HepG2 (cell line): ENCODE data around the gene KIF24. TPM values are rescaled to one million over a fixed set of nuclear protein-coding genes. Genes with fewer than 3 reads are reported as not detected.

Source experiments
- ATAC-seq: fragments of 200-7000 bp; cut with Tn5 transposase; 3 replicates; pipeline ENCODE4 v1.9.1; 2020; ENCODE audit warnings: mild to moderate bottlenecking, moderate library complexity
- BruUV-seq: library from RNA; stranded (reverse); fragments of 400-500 nt; replicated peaks from 2 replicates; lab custom pipeline; 2021; lab: Mats Ljungman, UMichigan
- CTCF ChIA-PET: fragments of 300-600 bp; formaldehyde crosslinking; extraction: SDS; loops from one replicate; lab custom pipeline; 2021; ENCODE audit warnings: low total read pairs, inconsistent platforms, low intra/inter-chr PET ratio; lab: Yijun Ruan, JAX
- POLR2A ChIA-PET: fragments of 350-600 bp; sonication (Branson Sonifier 250); formaldehyde crosslinking; loops from one replicate; lab custom pipeline; 2020; ENCODE audit warnings: antibody characterized with exemption, inconsistent platforms; lab: Yijun Ruan, JAX
- DNase-seq: peaks from one replicate; pipeline ENCODE4 v3.0.0-alpha.2; 2015; ENCODE audit warnings: low spot score
- FAIRE-seq: peaks from 3 replicates; lab custom pipeline; 2011; peaks lifted over from hg19 to GRCh38; lab: Jason Lieb, UNC
- H2AFZ ChIP-seq: one replicate; pipeline ENCODE4 v1.6.1; 2011; ENCODE audit warnings: low read length, inconsistent platforms
- H3K27ac ChIP-seq: fragments of 300-600 bp; 3 replicates; pipeline ENCODE4 v1.8.0; 2011; ENCODE audit warnings: mixed run types, mild to moderate bottlenecking, mixed read lengths, low read length, inconsistent platforms; ENCODE audit not compliant: insufficient read depth; ENCODE audit errors: extremely low read length
- H3K27me3 ChIP-seq, 2 experiments: fragments of 200-600 bp in 1 of 2; 2 replicates in 1 of 2; 3 replicates in 1 of 2; pipeline versions ENCODE4 v1.6.0 to v1.8.0; 2011; ENCODE audit warnings: low read length in 2 of 2, mild to moderate bottlenecking in 2 of 2, moderate library complexity in 2 of 2, inconsistent platforms in 1 of 2; ENCODE audit not compliant: insufficient read depth in 2 of 2, control insufficient read depth in 1 of 2
- H3K36me3 ChIP-seq, 2 experiments: fragments of 200-600 bp in 1 of 2; replicated peaks in 1 of 2; 2 replicates in 1 of 2; 3 replicates in 1 of 2; pipeline versions ENCODE4 v1.5.1 to v1.8.0; 2011; ENCODE audit warnings: low read length in 2 of 2, inconsistent platforms in 1 of 2; ENCODE audit not compliant: insufficient read depth in 2 of 2, control insufficient read depth in 1 of 2
- H3K4me1 ChIP-seq: 2 replicates; pipeline ENCODE4 v1.5.1; 2012; ENCODE audit warnings: low read length, inconsistent platforms; ENCODE audit not compliant: insufficient read depth
- H3K4me2 ChIP-seq: 2 replicates; pipeline ENCODE4 v1.6.0; 2011; ENCODE audit warnings: low read depth, low read length, inconsistent platforms
- H3K4me3 ChIP-seq, 3 experiments: fragments of 200-600 bp in 1 of 3; sonication (generic), shearing (Covaris generic) in 1 of 3; replicated peaks in 1 of 3; 2 replicates each; pipeline ENCODE4 v1.5.1; 2011 to 2016; ENCODE audit warnings: low read length in 3 of 3, inconsistent platforms in 2 of 3, low read depth in 2 of 3, mild to moderate bottlenecking in 2 of 3, control low read depth in 1 of 3, mixed read lengths in 1 of 3; ENCODE audit not compliant: insufficient read depth in 1 of 3
- H3K79me2 ChIP-seq: one replicate; pipeline ENCODE4 v1.6.1; 2011; ENCODE audit warnings: low read length, inconsistent platforms; ENCODE audit not compliant: insufficient read depth
- H3K9ac ChIP-seq: 2 replicates; pipeline ENCODE4 v1.6.0; 2011; ENCODE audit warnings: mild to moderate bottlenecking, low read depth, low read length, inconsistent platforms; ENCODE audit not compliant: insufficient read depth
- H3K9me3 ChIP-seq: 2 replicates; pipeline ENCODE4 v1.5.1; 2012; ENCODE audit warnings: mild to moderate bottlenecking, low read length
- H4K20me1 ChIP-seq: 2 replicates; pipeline ENCODE4 v1.6.0; 2011; ENCODE audit warnings: inconsistent platforms, mild to moderate bottlenecking, low read length, moderate library complexity; ENCODE audit not compliant: insufficient read depth
- GPBP1L1 ChIP-seq: sonication (generic); formaldehyde crosslinking; IDR thresholded peaks from 2 replicates; pipeline ENCODE4 v1.5.0; 2020; ENCODE audit warnings: mild to moderate bottlenecking, missing genetic modification reagents
- IRF9 ChIP-seq: sonication (generic); formaldehyde crosslinking; IDR thresholded peaks from 2 replicates; pipeline ENCODE4 v1.8.0; 2022; ENCODE audit warnings: missing genetic modification reagents, mild to moderate bottlenecking, borderline replicate concordance
- REPIN1 ChIP-seq: sonication (generic); formaldehyde crosslinking; IDR thresholded peaks from 2 replicates; pipeline ENCODE4 v1.8.0; 2022; ENCODE audit warnings: missing genetic modification reagents, low read depth, mild to moderate bottlenecking, borderline replicate concordance
- SALL2 ChIP-seq: sonication (generic); formaldehyde crosslinking; IDR thresholded peaks from 2 replicates; pipeline ENCODE4 v1.8.1; 2023; ENCODE audit warnings: mild to moderate bottlenecking, missing genetic modification reagents, inconsistent platforms
- ZNF713 ChIP-seq: sonication (generic); formaldehyde crosslinking; IDR thresholded peaks from 2 replicates; pipeline ENCODE4 v1.4.0; 2020; ENCODE audit warnings: mild to moderate bottlenecking, missing genetic modification reagents
- WGBS: methylation state at CpG from one replicate; pipeline ENCODE4 v1.1.6; 2017; ENCODE audit warnings: low lambda C conversion rate; 5-methylcytosine and 5-hydroxymethylcytosine counted together
- in situ Hi-C: cut with HindIII; loops from 2 replicates; pipeline ENCODE4 v1.10.0; 2017; ENCODE audit warnings: low pct_unique_long_range_greater_than_20kb; ENCODE audit not compliant: extremely low pct_ligation_motif_present
- intact Hi-C: fragments of 100-400 bp; cut with micrococcal nuclease; formaldehyde crosslinking; loops from one replicate; pipeline ENCODE4 v1.10.0; 2022; ENCODE audit not compliant: unreplicated experiment
- polyA plus RNA-seq, 8 experiments: library from polyadenylated mRNA; depleted of rRNA in 3 of 8; stranded (reverse) in 7 of 8; unstranded in 1 of 8; fragments of >200 nt; fragmentation: Illumina TruSeq in 4 of 8; extraction: Trizol in 4 of 8; gene quantifications; 2 replicates each; pipeline versions ENCODE4 v1.2.1 to v1.2.3, GENCODE V29; 2011 to 2016; ENCODE audit warnings: low read depth in 4 of 8, missing spikeins in 1 of 8, mixed read lengths in 1 of 8; ENCODE audit not compliant: insufficient read depth in 1 of 8
- total RNA-seq, 5 experiments: library from RNA; depleted of rRNA; stranded (reverse); fragments of >200 nt; fragmentation: Illumina TruSeq; extraction: Trizol; gene quantifications; 2 replicates each; pipeline ENCODE4 v1.2.3, GENCODE V29; 2016; ENCODE audit warnings: low read depth in 1 of 5
- TF ChIP-seq, protein P1 (sequence below): fragments of 450-650 bp; IDR thresholded peaks from 2 replicates; pipeline ENCODE4 v1.6.1; 2017; ENCODE audit warnings: mild to moderate bottlenecking
- TF ChIP-seq, protein P2 (sequence below): sonication (generic); formaldehyde crosslinking; IDR thresholded peaks from 2 replicates; pipeline ENCODE4 v1.4.0; 2020; ENCODE audit warnings: missing genetic modification reagents, borderline replicate concordance
- TF ChIP-seq, protein P3 (sequence below): sonication (generic); formaldehyde crosslinking; IDR thresholded peaks from 2 replicates; pipeline ENCODE4 v1.5.0; 2020; ENCODE audit warnings: mild to moderate bottlenecking, missing genetic modification reagents
- TF ChIP-seq, protein P4 (sequence below): sonication (generic); formaldehyde crosslinking; IDR thresholded peaks from 2 replicates; pipeline ENCODE4 v1.4.0; 2020; ENCODE audit warnings: missing genetic modification reagents

Gene KIF24
- total and polyA plus RNA-seq, 2 of the 13 experiments (the other 11 are each of a cell fraction or from before 2014, with no cell fraction given), result 1.1 to 3.0 TPM

DNA sequence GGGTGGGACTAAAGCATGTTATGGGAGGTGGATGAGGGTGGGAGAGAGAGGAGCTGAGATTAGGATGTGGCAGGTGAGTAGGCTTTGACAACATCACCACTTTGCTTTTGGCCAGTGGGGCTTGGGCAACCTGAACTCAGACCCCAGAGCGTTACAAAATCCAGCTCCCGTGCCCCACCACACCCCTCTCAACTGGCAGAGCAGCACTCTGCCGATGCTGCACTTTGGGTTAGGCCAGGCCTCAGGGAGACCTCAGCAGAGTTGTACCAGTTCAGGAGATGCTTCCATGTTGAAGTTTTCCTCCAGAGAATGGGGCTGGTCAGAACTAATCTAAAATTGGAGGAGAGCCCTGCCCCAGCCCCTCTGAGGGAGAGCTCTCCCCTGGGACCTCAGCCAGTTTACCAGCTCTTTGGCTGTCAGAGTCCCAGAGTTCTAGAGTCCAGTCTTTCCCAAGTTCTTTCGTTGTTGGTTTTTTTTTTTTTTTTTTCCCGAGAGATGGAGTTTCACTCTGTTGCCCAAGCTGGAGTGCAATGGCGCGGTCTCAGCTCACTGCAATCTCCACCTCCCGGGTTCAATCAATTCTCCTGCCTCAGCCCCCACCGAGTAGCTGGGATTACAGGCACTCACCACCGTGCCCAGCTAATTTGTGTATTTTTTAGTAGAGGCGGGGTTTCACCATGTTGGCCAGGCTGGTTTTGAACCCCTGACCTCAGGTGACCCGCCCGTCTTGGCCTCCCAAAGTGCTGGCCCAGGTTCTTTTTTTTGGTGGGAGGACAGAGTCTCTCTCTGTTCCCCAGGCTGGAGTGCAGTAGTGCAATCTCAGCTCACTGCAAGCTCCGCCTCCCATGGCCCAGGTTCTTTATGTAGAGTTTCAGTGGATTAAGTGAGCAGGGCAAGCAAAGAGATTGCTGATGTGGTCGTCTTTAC lies 18.1 kb upstream of the KIF24 start:
- FAIRE-seq (no peak), DNase-seq (peak; percentile 61), ATAC-seq (peak; percentile 73)
- Histone ChIP-seq H3K9ac (peak overlapping the region; percentile 38), H4K20me1 (no peaks in the 10 kb centered on the region), H3K27ac (peak overlapping the region; percentile 78), H3K36me3 (peaks cover 0 to 5% of the 10 kb centered on the region in 2 experiments; a peak in 1 of 5 replicates), H3K4me2 (peak overlapping the region; percentile 81), H3K9me3 (no peaks in the 10 kb centered on the region), H3K4me1 (peaks cover 90% of the 10 kb centered on the region), H3K27me3 (no peaks in the 10 kb centered on the region), H3K79me2 (no peaks in the 10 kb centered on the region), H3K4me3 (peak overlapping the region; percentile 23 to 48 (median 34); a peak in 5 of 6 replicates), H2AFZ (no peak overlapping the region)
- intact Hi-C loops (no loop called here), in situ Hi-C loops (no loop called here)
- BruUV-seq, result no TSS peak
- CTCF ChIA-PET, result no interaction called here
- POLR2A ChIA-PET, result interaction anchor here (0.8 to 2.9 kb wide), 8 partner anchors 8 to 33 kb away, joined by 3 to 28 read pairs (median 7); partner anchors contain the start of gene MYORG
- 9% methylated on average over 14 of the region's 15 CpGs for WGBS
- TF ChIP-seq IRF9 (0 out of 2 replicates have a peak, but pooled peaks have one; percentile 40), REPIN1 (CRISPR knock-in tag) (no peak), GPBP1L1 (CRISPR knock-in tag) (no peak), ZNF713 (no peak), SALL2 (CRISPR knock-in tag) (no peak)
- TF ChIP-seq, protein P1, sequence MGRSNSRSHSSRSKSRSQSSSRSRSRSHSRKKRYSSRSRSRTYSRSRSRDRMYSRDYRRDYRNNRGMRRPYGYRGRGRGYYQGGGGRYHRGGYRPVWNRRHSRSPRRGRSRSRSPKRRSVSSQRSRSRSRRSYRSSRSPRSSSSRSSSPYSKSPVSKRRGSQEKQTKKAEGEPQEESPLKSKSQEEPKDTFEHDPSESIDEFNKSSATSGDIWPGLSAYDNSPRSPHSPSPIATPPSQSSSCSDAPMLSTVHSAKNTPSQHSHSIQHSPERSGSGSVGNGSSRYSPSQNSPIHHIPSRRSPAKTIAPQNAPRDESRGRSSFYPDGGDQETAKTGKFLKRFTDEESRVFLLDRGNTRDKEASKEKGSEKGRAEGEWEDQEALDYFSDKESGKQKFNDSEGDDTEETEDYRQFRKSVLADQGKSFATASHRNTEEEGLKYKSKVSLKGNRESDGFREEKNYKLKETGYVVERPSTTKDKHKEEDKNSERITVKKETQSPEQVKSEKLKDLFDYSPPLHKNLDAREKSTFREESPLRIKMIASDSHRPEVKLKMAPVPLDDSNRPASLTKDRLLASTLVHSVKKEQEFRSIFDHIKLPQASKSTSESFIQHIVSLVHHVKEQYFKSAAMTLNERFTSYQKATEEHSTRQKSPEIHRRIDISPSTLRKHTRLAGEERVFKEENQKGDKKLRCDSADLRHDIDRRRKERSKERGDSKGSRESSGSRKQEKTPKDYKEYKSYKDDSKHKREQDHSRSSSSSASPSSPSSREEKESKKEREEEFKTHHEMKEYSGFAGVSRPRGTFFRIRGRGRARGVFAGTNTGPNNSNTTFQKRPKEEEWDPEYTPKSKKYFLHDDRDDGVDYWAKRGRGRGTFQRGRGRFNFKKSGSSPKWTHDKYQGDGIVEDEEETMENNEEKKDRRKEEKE, result no peak
- TF ChIP-seq, protein P2, sequence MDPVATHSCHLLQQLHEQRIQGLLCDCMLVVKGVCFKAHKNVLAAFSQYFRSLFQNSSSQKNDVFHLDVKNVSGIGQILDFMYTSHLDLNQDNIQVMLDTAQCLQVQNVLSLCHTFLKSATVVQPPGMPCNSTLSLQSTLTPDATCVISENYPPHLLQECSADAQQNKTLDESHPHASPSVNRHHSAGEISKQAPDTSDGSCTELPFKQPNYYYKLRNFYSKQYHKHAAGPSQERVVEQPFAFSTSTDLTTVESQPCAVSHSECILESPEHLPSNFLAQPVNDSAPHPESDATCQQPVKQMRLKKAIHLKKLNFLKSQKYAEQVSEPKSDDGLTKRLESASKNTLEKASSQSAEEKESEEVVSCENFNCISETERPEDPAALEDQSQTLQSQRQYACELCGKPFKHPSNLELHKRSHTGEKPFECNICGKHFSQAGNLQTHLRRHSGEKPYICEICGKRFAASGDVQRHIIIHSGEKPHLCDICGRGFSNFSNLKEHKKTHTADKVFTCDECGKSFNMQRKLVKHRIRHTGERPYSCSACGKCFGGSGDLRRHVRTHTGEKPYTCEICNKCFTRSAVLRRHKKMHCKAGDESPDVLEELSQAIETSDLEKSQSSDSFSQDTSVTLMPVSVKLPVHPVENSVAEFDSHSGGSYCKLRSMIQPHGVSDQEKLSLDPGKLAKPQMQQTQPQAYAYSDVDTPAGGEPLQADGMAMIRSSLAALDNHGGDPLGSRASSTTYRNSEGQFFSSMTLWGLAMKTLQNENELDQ (CRISPR knock-in tag), result no peak
- TF ChIP-seq, protein P3, sequence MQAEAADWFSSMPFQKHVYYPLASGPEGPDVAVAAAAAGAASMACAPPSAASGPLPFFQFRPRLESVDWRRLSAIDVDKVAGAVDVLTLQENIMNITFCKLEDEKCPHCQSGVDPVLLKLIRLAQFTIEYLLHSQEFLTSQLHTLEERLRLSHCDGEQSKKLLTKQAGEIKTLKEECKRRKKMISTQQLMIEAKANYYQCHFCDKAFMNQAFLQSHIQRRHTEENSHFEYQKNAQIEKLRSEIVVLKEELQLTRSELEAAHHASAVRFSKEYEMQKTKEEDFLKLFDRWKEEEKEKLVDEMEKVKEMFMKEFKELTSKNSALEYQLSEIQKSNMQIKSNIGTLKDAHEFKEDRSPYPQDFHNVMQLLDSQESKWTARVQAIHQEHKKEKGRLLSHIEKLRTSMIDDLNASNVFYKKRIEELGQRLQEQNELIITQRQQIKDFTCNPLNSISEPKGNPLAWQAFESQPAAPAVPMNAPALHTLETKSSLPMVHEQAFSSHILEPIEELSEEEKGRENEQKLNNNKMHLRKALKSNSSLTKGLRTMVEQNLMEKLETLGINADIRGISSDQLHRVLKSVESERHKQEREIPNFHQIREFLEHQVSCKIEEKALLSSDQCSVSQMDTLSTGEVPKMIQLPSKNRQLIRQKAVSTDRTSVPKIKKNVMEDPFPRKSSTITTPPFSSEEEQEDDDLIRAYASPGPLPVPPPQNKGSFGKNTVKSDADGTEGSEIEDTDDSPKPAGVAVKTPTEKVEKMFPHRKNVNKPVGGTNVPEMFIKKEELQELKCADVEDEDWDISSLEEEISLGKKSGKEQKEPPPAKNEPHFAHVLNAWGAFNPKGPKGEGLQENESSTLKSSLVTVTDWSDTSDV (CRISPR knock-in tag), result no peak
- TF ChIP-seq, protein P4, sequence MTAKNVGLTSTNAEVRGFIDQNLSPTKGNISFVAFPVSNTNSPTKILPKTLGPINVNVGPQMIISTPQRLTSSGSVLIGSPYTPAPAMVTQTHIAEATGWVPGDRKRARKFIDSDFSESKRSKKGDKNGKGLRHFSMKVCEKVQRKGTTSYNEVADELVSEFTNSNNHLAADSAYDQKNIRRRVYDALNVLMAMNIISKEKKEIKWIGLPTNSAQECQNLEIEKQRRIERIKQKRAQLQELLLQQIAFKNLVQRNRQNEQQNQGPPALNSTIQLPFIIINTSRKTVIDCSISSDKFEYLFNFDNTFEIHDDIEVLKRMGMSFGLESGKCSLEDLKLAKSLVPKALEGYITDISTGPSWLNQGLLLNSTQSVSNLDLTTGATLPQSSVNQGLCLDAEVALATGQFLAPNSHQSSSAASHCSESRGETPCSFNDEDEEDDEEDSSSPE, result 0 out of 2 replicates have a peak, but pooled peaks have one; percentile 24
